ENCODE measurements around the gene GMDS.

GRCh38 chr6:2061880-2062279, 183.5 kb downstream of the GMDS start:
- TF ChIP-seq POLR2A (IDR thresholded peaks at IDR 0.05; ENCODE audit: low read depth, low read length), result no peak
- TF ChIP-seq POLR2AphosphoS5 (IDR thresholded peaks at IDR 0.05; ENCODE audit: low read depth, low read length), result no peak

All from GM12892 (cell line).